Endothelial cell of umbilical vein (primary cell): ENCODE measurements around the gene PTPN22. TPM values are rescaled to one million over a fixed set of nuclear protein-coding genes. Genes with fewer than 3 reads are reported as not detected.

ENCODE experiments used
- BruUV-seq: library from RNA; stranded (reverse); fragments of 400-500 nt; replicated peaks from 2 replicates; lab custom pipeline; 2021; lab: Mats Ljungman, UMichigan
- CTCF ChIA-PET: fragments of 300-600, 350-600 bp; sonication (Branson Sonifier 250); formaldehyde crosslinking; loops from one replicate; lab custom pipeline; 2021; ENCODE audit warnings: antibody characterized with exemption, inconsistent platforms; lab: Charles Lee
- POLR2A ChIA-PET: fragments of 300-600, 350-600 bp; sonication (Branson Sonifier 250); formaldehyde crosslinking; loops from one replicate; lab custom pipeline; 2021; ENCODE audit warnings: antibody characterized with exemption, inconsistent platforms; lab: Charles Lee
- DNase-seq: peaks from one replicate; pipeline ENCODE4 v3.0.0-alpha.2; 2011; ENCODE audit warnings: low read depth, low spot score
- FAIRE-seq: peaks from 2 replicates; lab custom pipeline; 2011; peaks lifted over from hg19 to GRCh38; lab: Jason Lieb, UNC
- H2AFZ ChIP-seq: 2 replicates; pipeline ENCODE4 v1.6.0; 2012; ENCODE audit warnings: low read depth, low read length, control low read depth, inconsistent platforms
- H3K27ac ChIP-seq: 2 replicates; pipeline ENCODE4 v1.5.1; 2011; ENCODE audit warnings: low read depth, mild to moderate bottlenecking, control low read depth, low read length, moderate library complexity; ENCODE audit not compliant: insufficient read depth
- H3K27me3 ChIP-seq, 2 experiments: 2 replicates each; pipeline versions ENCODE4 v1.6.0 to v1.6.1; 2011; ENCODE audit warnings: low read length in 2 of 2, mixed read lengths in 1 of 2; ENCODE audit not compliant: control insufficient read depth in 2 of 2, insufficient read depth in 2 of 2
- H3K36me3 ChIP-seq, 2 experiments: 2 replicates in 1 of 2; 3 replicates in 1 of 2; pipeline ENCODE4 v1.5.1; 2011; ENCODE audit warnings: low read length in 2 of 2, mild to moderate bottlenecking in 1 of 2, moderate library complexity in 1 of 2; ENCODE audit not compliant: control insufficient read depth in 2 of 2, insufficient read depth in 2 of 2; ENCODE audit errors: extremely low read depth in 1 of 2
- H3K4me1 ChIP-seq: 3 replicates; pipeline ENCODE4 v1.5.1; 2011; ENCODE audit warnings: mild to moderate bottlenecking, low read length; ENCODE audit not compliant: control insufficient read depth, insufficient read depth; ENCODE audit errors: extremely low read depth
- H3K4me2 ChIP-seq: 2 replicates; pipeline ENCODE4 v1.6.1; 2011; ENCODE audit warnings: low read length, control low read depth, mixed read lengths; ENCODE audit not compliant: insufficient read depth
- H3K4me3 ChIP-seq, 3 experiments: fragments of 200-600 bp in 1 of 3; sonication (generic), shearing (Covaris generic) in 1 of 3; replicated peaks in 1 of 3; 2 replicates each; pipeline ENCODE4 v1.5.1; 2011 to 2016; ENCODE audit warnings: control low read depth in 3 of 3, low read length in 3 of 3, mild to moderate bottlenecking in 2 of 3, inconsistent platforms in 1 of 3, low read depth in 1 of 3, moderate library complexity in 1 of 3; ENCODE audit not compliant: insufficient read depth in 1 of 3
- H3K79me2 ChIP-seq: 2 replicates; pipeline ENCODE4 v1.6.0; 2012; ENCODE audit warnings: low read length, inconsistent platforms; ENCODE audit not compliant: control insufficient read depth, insufficient read depth
- H3K9ac ChIP-seq: replicated peaks from 2 replicates; pipeline ENCODE3; 2011; ENCODE audit warnings: low read length, control low read depth; ENCODE audit not compliant: insufficient read depth; ENCODE audit errors: extremely low read depth
- H3K9me1 ChIP-seq: replicated peaks from 3 replicates; pipeline ENCODE4 v1.6.0; 2011; ENCODE audit warnings: mild to moderate bottlenecking, low read length; ENCODE audit not compliant: control insufficient read depth, insufficient read depth; ENCODE audit errors: extremely low read depth
- H3K9me3 ChIP-seq: replicated peaks from 2 replicates; pipeline ENCODE4 v1.5.1; 2012; ENCODE audit warnings: low read length, inconsistent platforms; ENCODE audit not compliant: control insufficient read depth, insufficient read depth
- H4K20me1 ChIP-seq: replicated peaks from 2 replicates; pipeline ENCODE3; 2011; ENCODE audit warnings: mild to moderate bottlenecking, low read length; ENCODE audit not compliant: control insufficient read depth, insufficient read depth; ENCODE audit errors: extremely low read depth
- CTCF ChIP-seq, 2 donors: IDR thresholded peaks; 1 replicate in 1 of 2; 2 replicates in 1 of 2; pipeline ENCODE4 v1.5.1; 2011; ENCODE audit warnings: low read length in 2 of 2, mild to moderate bottlenecking in 2 of 2, moderate library complexity in 2 of 2, control low read depth in 1 of 2, inconsistent platforms in 1 of 2, low read depth in 1 of 2; ENCODE audit not compliant: insufficient read depth in 1 of 2; ENCODE audit errors: extremely low read depth in 1 of 2
- EZH2 ChIP-seq: IDR thresholded peaks from 2 replicates; pipeline ENCODE4 v1.6.1; 2012; ENCODE audit warnings: borderline replicate concordance, low read depth, mild to moderate bottlenecking, moderate library complexity, low read length, inconsistent platforms; ENCODE audit not compliant: severe bottlenecking
- FOS ChIP-seq: IDR thresholded peaks from 2 replicates; pipeline ENCODE4 v1.6.1; 2011; ENCODE audit warnings: mild to moderate bottlenecking, low read length, moderate library complexity, borderline replicate concordance; ENCODE audit not compliant: insufficient read depth
- GATA2 ChIP-seq: IDR thresholded peaks from 2 replicates; pipeline ENCODE4 v1.7.0; 2011; ENCODE audit warnings: low read depth, mild to moderate bottlenecking, moderate library complexity, mixed read lengths, low read length; ENCODE audit not compliant: insufficient read length, insufficient read depth
- JUN ChIP-seq: IDR thresholded peaks from 2 replicates; pipeline ENCODE4 v1.6.1; 2011; ENCODE audit warnings: borderline replicate concordance, low read depth; ENCODE audit not compliant: insufficient read length, insufficient read depth
- MAX ChIP-seq: IDR thresholded peaks from 2 replicates; pipeline ENCODE4 v1.6.1; 2011; ENCODE audit not compliant: insufficient read depth, insufficient read length
- MYC ChIP-seq: IDR thresholded peaks from one replicate; pipeline ENCODE4 v1.6.1; 2011; ENCODE audit warnings: mild to moderate bottlenecking, low read depth, low read length
- POLR2A ChIP-seq: IDR thresholded peaks from 2 replicates; pipeline ENCODE4 v1.6.1; 2012; ENCODE audit warnings: low read depth, mild to moderate bottlenecking, control low read depth, low read length
- POLR2AphosphoS5 ChIP-seq: IDR thresholded peaks from 2 replicates; pipeline ENCODE4 v1.6.1; 2012; ENCODE audit warnings: low read depth, mild to moderate bottlenecking, control low read depth, low read length, moderate library complexity; ENCODE audit not compliant: insufficient read depth
- dilution Hi-C: fragments of 300-500 bp; cut with MboI; formaldehyde crosslinking; loops from one replicate; pipeline ENCODE4 v1.15.0; 2019; ENCODE audit warnings: low sequenced_read_pairs; ENCODE audit not compliant: extremely low pct_ligation_motif_present
- intact Hi-C: fragments of 100-400 bp; cut with micrococcal nuclease; formaldehyde crosslinking; loops from one replicate; pipeline ENCODE4 v1.10.0; 2022
- polyA plus RNA-seq, 4 experiments: library from polyadenylated mRNA; depleted of rRNA in 3 of 4; stranded (reverse) in 3 of 4; unstranded in 1 of 4; fragments of >200 nt; gene quantifications; 2 replicates each; pipeline versions ENCODE4 v1.2.1 to v1.2.3, GENCODE V29; 2011 to 2012; ENCODE audit warnings: missing spikeins in 1 of 4
- total RNA-seq: library from RNA; stranded (reverse); gene quantifications from 2 replicates; pipeline ENCODE4 v1.2.3, GENCODE V29; 2021

PTPN22 gene
- total and polyA plus RNA-seq, 2 donors (not counting 3 experiments of a cell fraction or from before 2014, with no cell fraction given), result not detected

GRCh38 chr1:113849072-113849471 lies 22.4 kb downstream of the PTPN22 start:
- H4K20me1 ChIP-seq, result no peaks in the 10 kb centered on the region
- no peak for TF ChIP-seq MYC
- no peak for TF ChIP-seq CTCF (IDR thresholded peaks at IDR 0.05; ENCODE audit: extremely low read depth in 1 of 2, insufficient read depth in 1 of 2, low read depth in 1 of 2, low read length in 2 of 2)
- TF ChIP-seq GATA2, result no peak
- no peak for TF ChIP-seq POLR2AphosphoS5
- TF ChIP-seq POLR2A, result no peak
- no peak for TF ChIP-seq EZH2
- TF ChIP-seq JUN, result no peak
- TF ChIP-seq FOS, result no peak
- TF ChIP-seq MAX, result no peak
- no peaks in the 10 kb centered on the region for H3K27me3 ChIP-seq
- no peaks in the 10 kb centered on the region for H3K9me3 ChIP-seq
- no peak overlapping the region for H3K27ac ChIP-seq
- POLR2A ChIA-PET, result no interaction called here
- no peaks in the 10 kb centered on the region for H3K4me1 ChIP-seq
- H2AFZ ChIP-seq, result no peak overlapping the region
- CTCF ChIA-PET, result interaction anchor here (1.3 kb wide), 1 partner anchor 10 kb away, joined by 3 read pairs; no protein-coding TSS in a partner anchor
- no TSS peak for BruUV-seq
- H3K9ac ChIP-seq, result no peak overlapping the region
- H3K9me1 ChIP-seq, result no peaks in the 10 kb centered on the region
- FAIRE-seq, result no peak
- no peaks in the 10 kb centered on the region for H3K79me2 ChIP-seq
- no peak for DNase-seq
- H3K4me3 ChIP-seq, result no peak overlapping the region
- no peak overlapping the region for H3K4me2 ChIP-seq
- no peaks in the 10 kb centered on the region for H3K36me3 ChIP-seq
- dilution Hi-C loops (no loop called here), intact Hi-C loops (no loop called here)
